Epidermal melanocyte (primary cell): ENCODE data around the gene SPIRE2.
"Not testable (repeated sequence)": the region's sequence is repeated elsewhere in the genome, so short reads cannot be mapped to it uniquely, and the experiment has no call there.

Experiments used
- DNase-seq: peaks from one replicate; pipeline ENCODE4 v3.0.0; 2011; ENCODE audit warnings: low spot score; ENCODE audit not compliant: insufficient read length

SPIRE2 gene

DNA sequence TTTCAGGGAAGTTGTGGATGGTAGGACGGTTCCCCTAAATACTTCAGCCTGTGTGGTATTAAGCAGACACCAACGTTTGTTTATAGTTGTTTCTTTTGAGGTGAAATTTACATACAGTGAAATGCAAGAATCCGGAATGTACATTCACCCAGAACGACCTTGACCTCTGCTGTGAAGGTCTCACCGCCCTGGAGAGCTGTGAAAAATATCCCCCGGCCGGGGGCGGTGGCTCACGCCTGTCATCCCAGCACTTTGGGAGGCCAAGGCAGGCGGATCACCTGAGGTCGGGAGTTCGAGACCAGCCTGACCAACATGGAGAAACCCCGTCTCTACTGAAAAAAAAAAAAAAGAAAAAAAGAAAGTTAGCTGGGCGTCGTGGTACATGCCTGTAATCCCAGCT is 8.2 kb downstream of the SPIRE2 start:
- not testable (repeated sequence) for DNase-seq

DNA sequence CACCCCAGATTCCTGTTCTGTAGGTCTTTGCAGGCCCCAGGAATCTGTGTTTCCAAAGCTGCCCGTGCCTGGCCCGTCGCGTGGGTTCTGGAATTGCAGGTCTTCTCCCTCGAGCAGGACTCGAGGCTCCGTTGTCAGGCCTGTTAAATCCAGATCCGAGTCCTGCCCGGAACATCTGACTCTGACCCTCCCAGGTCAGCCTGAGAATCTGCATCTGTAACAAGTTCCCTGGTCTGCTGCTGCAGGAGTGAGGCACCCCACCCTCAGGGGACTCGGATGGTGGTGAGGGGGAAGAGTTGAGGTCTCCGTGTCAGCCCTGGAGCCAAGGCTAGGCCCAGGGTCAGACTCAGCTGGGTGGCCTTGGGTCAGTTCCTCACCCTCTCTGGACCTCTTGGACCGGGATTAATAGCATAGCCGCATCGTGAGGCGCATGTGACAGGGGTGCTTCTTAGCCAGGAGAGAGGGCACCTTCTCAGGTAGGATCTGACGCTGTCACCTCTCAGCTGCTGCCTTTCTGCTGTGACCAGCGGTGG is 8.8 kb downstream of the SPIRE2 start:
- no peak for DNase-seq

DNA sequence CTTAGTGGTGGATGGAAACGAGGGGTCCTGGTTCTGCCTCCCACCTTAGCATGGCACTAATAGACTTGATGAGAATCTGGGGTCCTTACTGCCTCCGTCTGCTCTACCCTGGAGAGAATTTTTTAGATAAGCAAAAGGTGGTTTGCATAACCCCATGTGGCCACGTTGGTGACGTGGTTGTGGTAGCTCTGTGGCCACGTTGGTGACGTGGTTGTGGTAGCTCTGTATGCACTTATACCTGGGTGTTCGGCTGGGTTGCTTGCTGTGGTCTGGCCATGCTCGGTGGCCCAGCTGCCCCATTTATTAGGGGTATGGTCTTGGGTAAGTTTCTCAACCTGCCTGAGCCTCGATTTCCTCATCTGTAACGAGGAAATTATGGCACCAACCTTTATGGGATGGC is 13.0 kb downstream of the SPIRE2 start:
- DNase-seq, result no peak

DNA sequence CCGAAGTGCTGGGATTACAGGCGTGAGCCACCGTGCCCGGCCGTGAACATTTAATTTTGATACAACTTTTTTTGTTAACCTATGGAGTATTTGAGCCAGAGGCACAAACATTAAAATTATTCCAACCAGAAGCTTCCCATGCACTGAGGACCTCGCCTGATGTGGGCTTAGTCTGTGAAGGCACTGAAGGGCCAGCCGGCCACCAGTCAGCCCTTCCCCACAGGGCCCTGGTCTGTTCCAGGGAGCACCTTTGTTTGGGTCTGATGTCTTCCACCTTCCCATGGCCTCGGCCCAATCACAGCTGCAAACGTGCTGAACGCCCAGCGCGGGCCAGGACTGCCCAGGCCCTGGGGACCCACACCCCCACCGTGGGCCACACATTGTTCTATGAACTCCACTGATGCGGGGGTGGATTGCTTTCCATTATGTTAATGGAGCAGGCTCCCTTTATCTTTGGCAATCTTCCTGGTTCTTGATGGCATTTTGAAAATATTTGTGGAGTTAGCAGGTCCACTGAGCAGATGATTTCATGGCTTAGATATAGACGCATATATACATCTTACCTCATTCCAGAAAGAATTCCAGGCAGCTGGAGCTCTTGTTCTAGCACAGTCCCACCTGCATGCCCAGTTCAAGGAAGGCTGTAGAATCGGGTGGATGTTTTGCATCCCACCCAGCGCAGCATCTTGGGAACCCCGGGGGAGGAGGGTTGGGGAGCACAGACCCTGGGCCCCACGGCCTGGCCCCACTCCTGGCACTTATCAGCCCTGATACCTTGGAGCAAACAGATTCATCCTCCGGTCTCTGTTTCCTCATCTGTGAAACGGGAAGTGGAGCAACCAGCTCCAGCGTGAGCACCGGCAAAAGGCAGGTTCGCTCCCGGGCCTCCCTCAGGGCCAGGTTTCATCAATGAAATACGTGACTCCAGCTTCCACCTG is 14.5 kb downstream of the SPIRE2 start:
- no peak for DNase-seq

DNA sequence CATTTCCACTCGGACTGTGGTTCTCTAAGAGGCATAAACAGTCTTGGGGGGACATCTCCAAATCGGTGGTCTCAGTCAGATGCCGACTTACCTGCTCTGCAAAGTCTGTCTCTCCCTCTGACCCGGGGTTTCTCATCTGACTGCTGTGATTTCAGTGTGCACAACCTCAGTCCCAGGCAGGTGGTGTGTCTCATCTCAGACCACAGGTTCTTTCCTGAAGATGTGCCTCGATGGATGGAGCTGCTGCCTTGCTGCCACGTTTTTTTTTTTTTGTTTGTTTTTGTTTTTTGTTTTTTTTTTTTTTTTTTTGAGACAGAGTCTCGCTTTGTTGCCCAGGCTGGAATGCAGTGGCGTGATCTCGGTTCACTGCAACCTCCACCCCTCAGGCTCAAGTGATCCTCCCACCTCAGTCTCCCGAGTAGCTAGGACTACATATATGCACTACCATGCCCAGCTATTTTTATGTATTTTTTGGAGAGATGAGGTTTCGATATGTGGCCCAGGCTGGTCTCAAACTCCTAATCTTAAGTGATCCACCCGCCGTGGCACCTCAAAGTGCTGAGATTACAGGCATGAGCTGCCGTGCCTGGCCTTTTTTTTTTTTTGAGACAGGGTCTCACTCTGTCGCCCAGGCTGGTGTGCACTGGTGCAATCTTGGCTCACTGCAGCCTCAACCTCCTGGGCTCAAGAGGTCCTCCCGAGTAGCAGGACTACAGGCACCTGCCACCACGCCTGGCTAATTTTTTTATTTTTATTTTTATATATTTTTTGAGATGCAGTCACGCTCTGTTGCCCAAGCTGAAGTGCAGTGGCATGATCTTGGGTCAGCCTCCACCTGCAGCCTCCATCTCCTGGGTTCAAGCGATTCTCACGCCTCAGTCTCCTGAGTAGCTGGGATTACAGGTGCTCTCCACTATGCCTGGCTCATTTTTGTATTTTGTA is 15.4 kb downstream of the SPIRE2 start:
- DNase-seq, result no peak

DNA sequence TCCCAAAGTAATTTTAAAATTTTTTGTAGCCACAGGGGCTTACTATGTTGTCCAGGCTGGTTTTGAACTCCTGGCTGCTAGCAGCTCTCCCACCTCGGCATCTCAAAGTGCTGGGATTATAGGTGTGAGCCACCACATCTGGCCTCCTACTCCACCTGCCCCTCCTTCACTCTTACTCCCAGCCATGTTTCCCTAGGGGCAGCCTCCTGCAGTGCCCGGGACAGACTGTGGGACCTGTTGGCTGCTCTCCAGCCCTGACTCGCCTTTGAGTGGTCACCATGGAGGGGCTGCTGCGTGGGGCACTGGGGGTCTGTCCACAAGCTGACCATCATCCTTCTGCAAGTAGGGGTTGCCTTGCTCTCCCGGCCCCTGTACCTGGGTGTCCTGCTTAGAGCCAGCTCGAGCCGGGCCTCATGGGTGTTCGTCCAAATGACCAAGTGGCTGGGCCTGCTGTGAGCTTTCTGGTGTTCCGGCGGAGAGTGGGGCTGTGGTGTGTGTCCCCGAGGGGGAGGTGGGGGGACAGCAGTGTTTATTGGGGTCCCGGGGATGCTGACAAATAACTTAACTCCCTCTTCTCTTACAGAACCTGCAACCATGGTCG is 16.6 kb downstream of the SPIRE2 start:
- no peak for DNase-seq

DNA sequence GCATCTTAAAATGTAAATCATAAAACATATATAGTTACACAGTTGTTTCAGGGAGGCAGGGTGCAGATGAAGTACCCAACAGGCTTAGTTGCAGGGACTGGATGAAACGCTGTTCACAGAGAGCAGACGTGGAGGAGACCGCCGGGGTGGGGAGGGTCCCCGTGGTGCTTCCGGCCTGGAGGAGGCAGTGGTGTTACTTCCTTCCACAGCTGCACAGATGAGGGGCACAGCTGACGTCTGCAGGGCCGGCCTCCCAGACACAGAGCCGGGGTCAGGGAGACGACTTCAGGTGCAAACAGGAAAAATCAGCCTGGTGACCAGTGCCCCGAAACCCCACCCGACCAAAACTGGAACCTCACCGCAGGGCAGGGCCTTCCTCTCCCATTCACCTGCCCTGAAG is 17.1 kb downstream of the SPIRE2 start:
- no peak for DNase-seq

DNA sequence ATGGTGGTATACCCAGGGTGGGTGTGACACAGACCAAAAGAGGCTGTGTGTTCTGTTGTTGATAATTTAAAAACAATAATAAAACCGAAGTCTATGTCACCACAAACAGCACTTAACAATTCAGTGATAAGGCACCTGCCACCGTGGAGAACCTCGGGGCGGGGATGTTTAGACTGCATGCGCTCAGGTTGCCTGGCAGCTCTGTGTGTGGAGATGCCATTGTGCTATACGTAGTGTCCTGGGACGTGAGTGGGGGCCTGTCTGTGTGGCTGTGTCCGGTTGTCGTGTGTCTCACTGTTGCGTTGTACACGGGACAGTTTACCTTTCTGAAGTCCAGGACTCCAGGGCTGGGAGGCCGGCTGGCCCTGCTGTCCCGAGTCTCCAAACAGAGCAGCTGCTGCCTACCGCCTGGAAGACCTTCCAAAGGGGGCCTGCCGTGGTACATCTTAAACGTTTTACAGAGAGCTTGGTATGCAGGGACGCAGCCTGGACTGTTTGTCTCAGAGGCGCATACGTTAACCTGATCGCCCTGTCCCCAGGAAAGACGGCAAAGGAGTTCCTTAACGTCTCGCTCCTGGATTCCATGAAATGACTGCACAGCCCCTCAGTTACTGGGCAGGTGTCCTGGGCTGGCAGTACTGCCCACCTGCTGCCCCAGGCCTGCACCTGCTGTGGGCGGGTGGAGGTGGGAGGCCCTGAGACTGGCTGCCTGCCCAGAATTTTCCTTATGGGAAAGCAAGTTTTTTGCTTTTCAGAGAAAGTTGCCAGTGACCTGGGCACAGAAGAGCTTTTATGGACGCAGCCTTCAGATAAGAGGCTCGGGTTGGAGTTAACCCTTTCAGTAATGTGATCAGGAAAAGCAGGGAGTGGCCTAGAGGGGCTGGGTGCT is 19.0 kb downstream of the SPIRE2 start:
- no peak for DNase-seq

DNA sequence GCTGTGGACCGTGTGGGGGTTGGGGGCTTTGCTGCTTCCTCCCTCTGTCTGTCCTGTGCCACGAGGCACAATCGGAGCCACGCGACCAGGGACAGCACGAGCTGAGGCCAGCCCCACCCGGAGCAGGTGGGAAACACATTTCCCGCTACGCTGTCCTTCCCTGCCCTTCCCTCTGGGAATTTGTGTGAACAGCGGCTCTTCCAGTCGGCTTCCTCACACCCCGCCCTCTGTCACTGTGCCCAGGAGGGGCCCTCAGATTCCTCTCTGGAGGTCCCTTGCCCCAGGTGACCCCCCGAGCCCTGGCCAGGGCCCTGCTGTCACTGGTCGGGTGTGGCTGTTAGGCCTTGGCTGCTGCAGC is 19.6 kb downstream of the SPIRE2 start:
- DNase-seq, result no peak

DNA sequence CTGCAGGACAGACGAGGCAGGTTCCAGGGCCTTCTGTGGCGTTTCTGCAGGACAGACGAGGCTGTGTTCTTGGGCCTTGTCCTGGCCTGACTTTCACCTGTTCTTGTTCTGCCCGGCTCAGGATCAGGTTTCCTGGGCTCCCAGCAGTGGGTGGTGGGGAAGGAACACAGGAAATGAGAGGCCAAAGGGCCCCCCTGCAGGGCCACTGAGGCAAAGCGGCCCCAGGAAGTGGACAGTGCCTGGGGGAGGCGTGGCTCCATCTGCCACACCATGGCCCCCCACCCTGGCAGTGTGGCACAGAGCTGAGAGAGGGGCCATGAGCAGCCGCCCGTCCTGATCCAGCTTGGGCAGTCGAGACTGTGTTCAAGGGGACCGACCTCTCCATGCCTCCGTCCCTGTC is 20.7 kb downstream of the SPIRE2 start:
- no peak for DNase-seq

DNA sequence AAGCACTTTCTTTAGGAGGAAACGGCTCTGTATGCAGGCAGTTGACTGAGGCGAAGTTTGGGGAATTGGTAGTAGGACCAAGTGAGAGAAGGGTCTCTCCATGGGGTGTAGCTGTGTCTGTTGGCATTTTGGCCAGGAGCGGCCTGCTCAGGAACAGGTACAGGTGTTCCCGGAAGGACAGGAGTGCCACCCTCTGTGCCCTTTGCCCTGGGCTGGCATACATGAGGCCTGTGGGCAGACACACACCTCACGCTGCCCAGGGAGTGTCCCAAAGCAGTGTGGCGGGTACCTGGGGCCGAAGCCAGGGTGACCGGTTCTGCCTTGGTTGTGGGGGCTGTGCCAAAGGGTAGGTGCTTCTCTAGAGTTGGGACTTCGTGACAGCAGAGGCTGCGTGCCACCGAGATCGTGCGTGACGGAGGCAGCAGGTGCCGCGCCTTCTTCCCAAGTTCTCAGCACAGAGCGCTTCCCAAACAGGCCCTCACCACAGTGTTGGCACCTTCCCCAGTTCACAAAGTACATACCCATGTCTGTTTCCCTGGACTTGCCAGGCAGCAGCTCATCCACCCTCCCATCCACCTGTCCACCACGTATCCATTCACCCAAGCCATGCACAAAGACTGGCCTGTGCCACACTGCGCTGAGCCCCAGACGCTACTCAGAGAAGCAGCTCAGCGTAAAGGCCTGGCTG is 25.2 kb downstream of the SPIRE2 start:
- no peak for DNase-seq

DNA sequence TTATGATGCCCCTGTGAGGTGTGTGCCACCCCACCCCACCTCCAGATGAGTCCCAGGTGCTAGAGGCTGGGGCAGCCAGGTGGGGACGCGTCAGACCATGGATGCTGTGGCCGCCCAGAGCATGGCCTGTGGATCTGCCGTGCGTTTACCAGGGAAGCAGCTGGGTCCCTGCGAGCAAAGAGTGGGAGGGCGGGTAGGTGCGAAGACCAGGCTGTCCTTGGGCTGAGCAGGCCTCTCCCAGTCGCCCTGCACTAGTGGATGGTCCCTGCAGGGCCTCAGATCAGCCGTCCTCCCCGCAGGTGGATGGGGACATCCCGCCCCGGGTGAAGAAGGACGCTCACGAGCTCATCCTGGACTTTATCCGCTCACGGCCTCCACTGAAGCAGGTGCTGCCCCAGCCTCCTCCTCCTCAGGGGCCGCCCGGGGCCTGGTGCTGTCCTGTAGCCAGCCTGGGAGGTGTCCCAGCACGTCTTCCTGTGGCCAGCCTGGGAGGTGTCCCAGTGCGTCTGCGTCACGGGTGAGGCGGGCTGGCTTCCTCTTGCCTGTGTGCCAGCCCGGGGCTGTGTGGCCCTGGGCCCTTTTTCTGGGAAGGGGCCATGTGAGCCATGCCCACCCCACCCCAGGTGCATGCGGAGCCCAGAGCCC is 27.1 kb downstream of the SPIRE2 start:
- DNase-seq, result no peak

DNA sequence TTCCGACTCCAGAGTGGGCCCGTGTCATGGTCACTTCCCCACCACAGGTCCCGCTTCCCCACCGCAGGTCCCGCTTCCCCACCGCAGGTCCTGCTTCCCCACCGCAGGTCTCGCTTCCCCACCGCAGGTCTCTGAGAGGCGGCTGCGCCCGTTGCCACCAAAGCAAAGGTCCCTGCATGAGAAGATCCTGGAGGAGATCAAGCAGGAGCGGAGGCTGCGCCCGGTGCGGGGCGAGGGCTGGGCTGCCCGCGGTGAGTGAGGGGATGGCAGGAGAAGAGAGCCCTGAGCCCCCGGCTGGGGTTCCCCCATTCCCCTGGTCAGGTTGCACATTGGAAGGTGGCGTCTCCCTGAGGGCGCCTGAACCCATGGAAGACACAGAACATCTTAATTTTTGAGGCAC is 27.7 kb downstream of the SPIRE2 start:
- no peak for DNase-seq

DNA sequence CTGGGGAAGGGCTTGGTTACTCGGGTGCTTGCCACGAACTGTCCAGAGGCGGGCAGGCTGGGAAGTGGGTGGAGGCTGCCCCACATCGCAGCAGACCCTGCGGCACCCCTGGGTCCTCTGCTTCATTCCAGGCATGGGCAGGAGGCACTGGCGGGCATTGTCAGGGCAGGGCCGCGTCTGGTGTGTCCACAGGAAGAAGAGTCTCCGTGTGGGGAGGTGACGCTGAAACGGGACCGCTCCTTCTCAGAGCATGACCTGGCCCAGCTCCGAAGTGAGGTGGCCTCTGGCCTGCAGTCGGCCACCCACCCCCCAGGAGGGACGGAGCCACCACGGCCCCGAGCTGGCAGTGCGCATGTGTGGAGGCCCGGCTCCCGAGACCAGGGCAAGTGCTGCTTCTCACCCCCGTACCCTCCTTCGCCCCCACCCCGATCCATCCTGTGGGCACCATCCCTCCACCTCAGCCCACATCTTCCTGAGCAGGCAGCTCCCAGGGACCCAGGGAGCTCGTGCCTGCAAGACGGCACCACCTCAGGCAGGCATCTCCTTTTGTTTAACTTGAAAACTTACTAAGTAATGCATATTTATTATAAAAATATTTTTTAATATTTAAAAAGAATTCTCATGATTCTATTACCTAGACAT is 30.8 kb downstream of the SPIRE2 start:
- DNase-seq, result no peak

DNA sequence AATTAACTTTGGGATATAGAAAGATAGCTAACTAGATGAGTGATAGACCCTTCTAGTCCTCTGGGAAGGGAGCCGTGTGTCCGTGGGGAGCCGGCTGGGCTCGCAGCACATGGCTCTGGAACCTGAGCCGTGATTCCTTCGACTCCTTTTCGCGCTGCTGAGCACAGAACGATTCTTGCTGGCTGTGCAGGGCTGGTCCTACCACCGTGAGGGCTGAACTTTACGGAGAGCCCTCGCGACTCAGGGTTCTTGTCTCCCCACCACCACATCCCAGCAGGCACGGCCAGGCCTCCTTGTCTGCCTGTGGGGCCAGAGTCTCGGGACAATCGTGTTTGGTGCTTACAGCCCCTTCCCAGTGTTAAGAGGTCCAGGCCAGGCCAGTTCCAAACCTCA is 31.3 kb downstream of the SPIRE2 start:
- no peak for DNase-seq

DNA sequence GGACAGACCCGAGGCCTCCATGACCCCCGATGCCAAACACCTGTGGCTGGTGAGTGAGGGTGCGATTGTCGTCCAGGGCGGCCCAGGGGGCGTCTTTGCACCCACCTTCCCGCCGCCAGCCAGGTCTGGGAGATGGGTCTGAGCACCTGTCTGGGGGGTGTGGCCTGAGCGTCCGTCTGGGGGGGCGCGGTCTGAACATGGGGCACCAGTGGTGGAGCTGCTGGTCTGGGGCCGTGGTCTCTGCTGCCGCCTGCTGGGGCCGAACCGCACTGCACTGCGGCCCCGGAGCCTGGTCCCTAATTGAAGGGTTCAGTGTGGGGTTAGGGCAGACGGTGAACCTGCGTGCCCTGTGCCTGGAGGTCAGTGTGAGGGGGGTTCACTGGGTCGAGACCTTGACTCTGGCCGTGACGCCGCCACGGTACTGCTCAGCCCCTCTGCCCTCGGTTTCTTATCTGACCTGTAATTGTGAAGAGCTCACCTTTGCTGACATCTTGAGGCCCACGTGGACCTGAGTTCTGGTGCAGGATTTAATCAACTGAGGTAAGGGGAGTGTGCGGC is 32.6 kb downstream of the SPIRE2 start:
- DNase-seq, result peak; percentile 93

DNA sequence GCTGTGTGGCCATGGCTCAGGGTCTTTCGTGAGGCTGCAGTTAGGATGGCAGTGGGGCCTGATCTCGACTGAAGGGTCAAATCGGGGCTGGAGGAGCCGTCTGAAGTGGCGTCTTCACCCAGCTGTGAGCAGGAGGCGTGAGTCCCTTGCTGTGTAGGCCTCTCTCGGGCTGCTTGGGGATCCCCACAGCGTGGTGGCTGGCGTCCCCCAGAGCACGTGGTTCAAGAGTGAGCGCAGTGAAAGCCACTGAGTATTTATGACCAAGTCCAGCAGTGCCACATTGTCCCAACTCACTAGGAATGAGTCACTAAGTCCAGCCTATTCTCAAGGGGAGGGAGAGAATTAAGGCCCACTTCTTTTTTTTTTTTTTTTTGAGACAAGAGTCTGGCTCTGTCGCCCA is 33.4 kb downstream of the SPIRE2 start:
- DNase-seq, result no peak

DNA sequence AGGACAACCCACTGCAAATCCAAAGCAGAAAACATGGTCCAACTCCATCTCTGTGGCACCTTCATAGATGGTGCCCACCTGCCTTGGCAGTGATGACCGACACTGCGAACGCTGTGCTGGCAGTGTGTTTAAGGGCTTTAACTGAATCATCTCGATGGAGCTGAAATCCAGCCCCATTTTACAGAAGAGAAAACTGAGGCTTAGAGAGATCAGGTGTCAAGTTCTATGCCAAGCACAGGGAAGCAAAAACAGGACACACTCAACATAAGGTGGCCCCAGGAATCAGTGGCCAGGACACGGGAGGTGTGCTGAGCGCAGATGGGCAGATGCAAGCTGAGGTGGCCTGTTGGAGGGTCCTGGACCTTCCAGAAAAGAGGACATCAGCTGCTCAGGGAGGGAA is 34.5 kb downstream of the SPIRE2 start:
- no peak for DNase-seq
